ENCODE data around the gene UCK1. TPM values are rescaled to one million over a fixed set of nuclear protein-coding genes. Genes with fewer than 3 reads are reported as not detected.

The UCK1 gene
- total and polyA plus RNA-seq, 2 of the 4 experiments (the other 2 are of a cell fraction): 17.9 to 21.4 TPM

- no peak for ATAC-seq (ENCODE audit: low read depth)
- intact Hi-C loops (cut with micrococcal nuclease) (loop anchor here (5.0 to 10.0 kb wide), 2 partner anchors 77 to 330 kb away; no protein-coding TSS in a partner anchor), dilution Hi-C loops (cut with HindIII; ENCODE audit: low sequenced_read_pairs, unreplicated experiment) (no loop called here), in situ Hi-C loops (cut with MboI; ENCODE audit: low sequenced_read_pairs) (no loop called here)
- H2BK20ac ChIP-seq (ENCODE audit: low read depth, low read length): no peak overlapping the region
- no peak overlapping the region for H2AFZ ChIP-seq (replicated peaks; ENCODE audit: low read length, poor library complexity)
- ChIA-PET POLR2A (ENCODE audit: unreplicated experiment) (no interaction called here), CTCF (interaction anchor here (0.7 kb wide), 1 partner anchor 125 kb away, joined by 3 read pairs; no protein-coding TSS in a partner anchor)
- H3K79me1 ChIP-seq (ENCODE audit: low read depth in 1 of 2, low read length in 2 of 2): peaks cover 35 to 42% of the 10 kb centered on the region in 2 experiments
- WGBS, 2 experiments (ENCODE audit: extremely low coverage in 2 of 2, insufficient read length in 1 of 2): 89% methylated on average over 8 of the region's 16 CpGs; no CpG with 5 or more reads in 1 of the 2 experiments
- H3K4me2 ChIP-seq (ENCODE audit: low read depth, low read length): no peak overlapping the region
- H2BK15ac ChIP-seq (ENCODE audit: low read depth, low read length): no peak overlapping the region
- H3K23ac ChIP-seq (ENCODE audit: low read depth, low read length): no peak overlapping the region
- no peak overlapping the region for H3K14ac ChIP-seq (replicated peaks; ENCODE audit: low read depth, low read length)
- H3K36me3 ChIP-seq (ENCODE audit: control insufficient read depth, insufficient read depth, low read length): peaks cover 81% of the 10 kb centered on the region
- no peak overlapping the region for H4K5ac ChIP-seq (ENCODE audit: low read depth, low read length)
- H4K8ac ChIP-seq (ENCODE audit: low read depth in 2 of 2, low read length in 2 of 2): no peak overlapping the region
- no peak overlapping the region for H3K56ac ChIP-seq (ENCODE audit: extremely low read depth, insufficient read depth, low read length)
- H2BK120ac ChIP-seq (ENCODE audit: low read depth, low read length): no peak overlapping the region
- H3K9me3 ChIP-seq (ENCODE audit: control insufficient read depth, insufficient read depth, low read length): no peaks in the 10 kb centered on the region
- H3K4me3 ChIP-seq (ENCODE audit: insufficient read depth, low read depth, low read length): no peak overlapping the region
- H3K9ac ChIP-seq (ENCODE audit: low read depth, low read length): no peak overlapping the region
- no peaks in the 10 kb centered on the region for H3K9me1 ChIP-seq (ENCODE audit: insufficient read depth, low read length)
- no peak overlapping the region for H3K27ac ChIP-seq (ENCODE audit: insufficient read depth, low read length)
- no peak overlapping the region for H4K91ac ChIP-seq (ENCODE audit: insufficient read depth, low read depth, low read length)
- H4K20me1 ChIP-seq (ENCODE audit: insufficient read depth, low read length): peaks cover 71% of the 10 kb centered on the region
- no peak overlapping the region for H3K4ac ChIP-seq (ENCODE audit: low read depth, low read length)
- TF ChIP-seq NFE2L2 (IDR thresholded peaks at IDR 0.05; ENCODE audit: low read depth, low read length): no peak
- no peak for TF ChIP-seq RAD21 (IDR thresholded peaks at IDR 0.05; ENCODE audit: low read length)
- no peak for TF ChIP-seq CHD1 (IDR thresholded peaks at IDR 0.05; ENCODE audit: low read depth, low read length)
- TF ChIP-seq CTCF (conservative IDR thresholded peaks at IDR 0.05; ENCODE audit: low read depth, low read length): no peak
- TF ChIP-seq FOS (IDR thresholded peaks at IDR 0.05; ENCODE audit: low read depth, low read length): no peak
- TF ChIP-seq MAZ (IDR thresholded peaks at IDR 0.05; ENCODE audit: borderline replicate concordance, low read depth, low read length): no peak
- no peak for TF ChIP-seq USF2 (IDR thresholded peaks at IDR 0.05; ENCODE audit: low read depth, low read length)
- no peak for TF ChIP-seq MAFK (IDR thresholded peaks at IDR 0.05; ENCODE audit: low read depth, low read length)
- no peak for TF ChIP-seq SMC3 (IDR thresholded peaks at IDR 0.05; ENCODE audit: low read depth, low read length)
- TF ChIP-seq RCOR1 (IDR thresholded peaks at IDR 0.05; ENCODE audit: insufficient replicate concordance, low read length): no peak
- TF ChIP-seq CEBPB (IDR thresholded peaks at IDR 0.05; ENCODE audit: low read depth, low read length): no peak
- TF ChIP-seq POLR2A (IDR thresholded peaks at IDR 0.05; ENCODE audit: low read depth, low read length): no peak
- TF ChIP-seq MXI1 (IDR thresholded peaks at IDR 0.05; ENCODE audit: borderline replicate concordance, low read depth, low read length): no peak
- no peak for TF ChIP-seq BHLHE40 (IDR thresholded peaks at IDR 0.05; ENCODE audit: low read depth, low read length)
- TF ChIP-seq ELK1 (IDR thresholded peaks at IDR 0.05; ENCODE audit: borderline replicate concordance, low read depth, low read length): no peak
- no peak for TF ChIP-seq RFX5 (IDR thresholded peaks at IDR 0.05; ENCODE audit: low read depth, low read length)
- no peak for DNase-seq
- H2AK9ac ChIP-seq (replicated peaks; ENCODE audit: low read depth, low read length, poor library complexity): no peak overlapping the region
- no TSS peak for BruUV-seq (replicated peaks)
- no peaks in the 10 kb centered on the region for H3K27me3 ChIP-seq (ENCODE audit: control insufficient read depth, insufficient read depth, low read length)
- H3K4me1 ChIP-seq (ENCODE audit: control insufficient read depth, insufficient read depth, low read length): no peaks in the 10 kb centered on the region
- no peak overlapping the region for H2AK5ac ChIP-seq (ENCODE audit: low read depth, low read length)
- H2BK5ac ChIP-seq (ENCODE audit: low read depth, low read length, poor library complexity, severe bottlenecking): no peak overlapping the region
- no peak overlapping the region for H3K18ac ChIP-seq (ENCODE audit: low read depth, low read length)
Observed at GRCh38 chr9:131474711-131475110, 56.4 kb downstream of the UCK1 start.
